Colonic mucosa (tissue), 4 donors: Measurements from ENCODE around the gene SMIM35. TPM values are rescaled to one million over a fixed set of nuclear protein-coding genes. Genes with fewer than 3 reads are reported as not detected.

ENCODE experiments used
- DNase-seq: peaks from one replicate; pipeline ENCODE4 v3.0.0-alpha.2; 2020
- H3K27ac ChIP-seq: fragments of 200-600 bp; one replicate; pipeline ENCODE4 v1.8.0; 2021
- H3K27me3 ChIP-seq: fragments of 200-600 bp; one replicate; pipeline ENCODE4 v1.8.0; 2021
- H3K36me3 ChIP-seq: fragments of 200-600 bp; one replicate; pipeline ENCODE4 v1.8.0; 2021
- H3K4me1 ChIP-seq: fragments of 200-600 bp; one replicate; pipeline ENCODE4 v1.8.0; 2021; ENCODE audit warnings: mild to moderate bottlenecking
- H3K4me3 ChIP-seq: fragments of 200-600 bp; one replicate; pipeline ENCODE4 v1.8.0; 2021
- H3K9ac ChIP-seq, 2 donors: one replicate each; pipeline ENCODE4 v1.7.0; 2013; ENCODE audit warnings: control low read depth in 2 of 2, low read depth in 2 of 2, low read length in 2 of 2
- H3K9me3 ChIP-seq: fragments of 200-600 bp; one replicate; pipeline ENCODE4 v1.8.0; 2021
- CTCF ChIP-seq: fragments of 200-600 bp; IDR thresholded peaks from one replicate; pipeline ENCODE4 v1.8.0; 2022; ENCODE audit warnings: antibody characterized with exemption, mild to moderate bottlenecking
- intact Hi-C: fragments of 100-400 bp; cut with DNase I; formaldehyde crosslinking; loops from one replicate; pipeline ENCODE4 v1.14.1; 2022
- total RNA-seq, 2 donors: library from RNA; stranded (reverse); fragmentation: NEBNext Ultra II Directional in 1 of 2; extraction: Animal tissue kit (Norgen Biotek cat#: 25700) in 1 of 2; gene quantifications; one replicate each; pipeline ENCODE4 v1.2.1, GENCODE V29; 2021
- donor health status: healthy.
- donor health status: DM: no; HTN: no; CAD: no.
- donor health status: DM: no; HTN: no; CAD: no.

SMIM35 gene
- total RNA-seq, 2 donors from 2014 or later = not detected

GRCh38 chr11:118132385-118133151 is 45.8 kb upstream of the SMIM35 start:
- no peak overlapping the region for H3K9ac ChIP-seq
- no peaks in the 10 kb centered on the region for H3K9me3 ChIP-seq
- TF ChIP-seq CTCF = no peak
- no peak overlapping the region for H3K27ac ChIP-seq
- H3K36me3 ChIP-seq = no peaks in the 10 kb centered on the region
- H3K4me3 ChIP-seq = no peak overlapping the region
- intact Hi-C loops = no loop called here
- no peak for DNase-seq
- H3K27me3 ChIP-seq = no peaks in the 10 kb centered on the region
- no peaks in the 10 kb centered on the region for H3K4me1 ChIP-seq

- Histone ChIP-seq H3K36me3 (no peaks in the 10 kb centered on the region), H3K9ac (no peak overlapping the region), H3K9me3 (no peaks in the 10 kb centered on the region), H3K27me3 (no peaks in the 10 kb centered on the region), H3K27ac (no peak overlapping the region), H3K4me1 (no peaks in the 10 kb centered on the region), H3K4me3 (no peak overlapping the region)
- no peak for DNase-seq
- intact Hi-C loops = no loop called here
- TF ChIP-seq CTCF = no peak
These were observed 42.9 kb upstream of the SMIM35 start for GRCh38 chr11:118129471-118130172.

GRCh38 chr11:118128721-118129470 is 42.1 kb upstream of the SMIM35 start:
- H3K27me3 ChIP-seq = no peaks in the 10 kb centered on the region
- no peak for TF ChIP-seq CTCF
- intact Hi-C loops = no loop called here
- no peak overlapping the region for H3K9ac ChIP-seq
- H3K4me1 ChIP-seq = no peaks in the 10 kb centered on the region
- no peaks in the 10 kb centered on the region for H3K9me3 ChIP-seq
- DNase-seq = no peak
- no peaks in the 10 kb centered on the region for H3K36me3 ChIP-seq
- H3K27ac ChIP-seq = no peak overlapping the region
- H3K4me3 ChIP-seq = no peak overlapping the region

- no peak overlapping the region for H3K4me3 ChIP-seq
- H3K4me1 ChIP-seq = no peaks in the 10 kb centered on the region
- intact Hi-C loops = no loop called here
- no peaks in the 10 kb centered on the region for H3K36me3 ChIP-seq
- DNase-seq = no peak
- TF ChIP-seq CTCF = no peak
- H3K27ac ChIP-seq = no peak overlapping the region
- H3K9me3 ChIP-seq = no peaks in the 10 kb centered on the region
- no peak overlapping the region for H3K9ac ChIP-seq
- no peaks in the 10 kb centered on the region for H3K27me3 ChIP-seq
These were observed 41.5 kb upstream of the SMIM35 start for GRCh38 chr11:118128310-118128709.

- intact Hi-C loops = no loop called here
- no peaks in the 10 kb centered on the region for H3K27me3 ChIP-seq
These were observed 39.5 kb upstream of the SMIM35 start for GRCh38 chr11:118126082-118126838.

More at GRCh38 chr11:118126082-118126838, 39.5 kb upstream of the SMIM35 start:
- H3K27ac ChIP-seq = no peak overlapping the region
- no peaks in the 10 kb centered on the region for H3K36me3 ChIP-seq
- H3K9me3 ChIP-seq = no peaks in the 10 kb centered on the region
- H3K4me1 ChIP-seq = no peaks in the 10 kb centered on the region
- no peak for TF ChIP-seq CTCF
- H3K9ac ChIP-seq = no peak overlapping the region
- H3K4me3 ChIP-seq = no peak overlapping the region
- no peak for DNase-seq
